HEK293 (cell line): Measurements from ENCODE around the gene APRT.

Source experiments
- ZNF274 ChIP-seq, 2 experiments: fragments of 200-500 bp in 1 of 2; fragments of 450-650 bp in 1 of 2; sonication (Bioruptor generic) in 1 of 2; formaldehyde crosslinking in 1 of 2; IDR thresholded peaks; 2 replicates each; pipeline versions ENCODE4 v1.5.1 to v1.6.1; 2014 to 2016; ENCODE audit warnings: borderline replicate concordance in 1 of 2, inconsistent platforms in 1 of 2, low read length in 1 of 2, missing biosample characterization in 1 of 2, missing genetic modification characterization in 1 of 2
- ZNF792 ChIP-seq: fragments of 450-650 bp; formaldehyde crosslinking; IDR thresholded peaks from 2 replicates; pipeline ENCODE4 v1.5.1; 2016; ENCODE audit warnings: missing biosample characterization, missing genetic modification characterization
- TF ChIP-seq, protein P1 (sequence below): fragments of 450-650 bp; formaldehyde crosslinking; IDR thresholded peaks from 2 replicates; pipeline ENCODE4 v1.5.1; 2016; ENCODE audit warnings: missing biosample characterization, missing genetic modification characterization
- TF ChIP-seq, protein P2 (sequence below): fragments of 450-650 bp; IDR thresholded peaks from 2 replicates; pipeline ENCODE4 v1.5.1; 2018; ENCODE audit warnings: missing biosample characterization, mild to moderate bottlenecking, missing genetic modification characterization

DNA sequence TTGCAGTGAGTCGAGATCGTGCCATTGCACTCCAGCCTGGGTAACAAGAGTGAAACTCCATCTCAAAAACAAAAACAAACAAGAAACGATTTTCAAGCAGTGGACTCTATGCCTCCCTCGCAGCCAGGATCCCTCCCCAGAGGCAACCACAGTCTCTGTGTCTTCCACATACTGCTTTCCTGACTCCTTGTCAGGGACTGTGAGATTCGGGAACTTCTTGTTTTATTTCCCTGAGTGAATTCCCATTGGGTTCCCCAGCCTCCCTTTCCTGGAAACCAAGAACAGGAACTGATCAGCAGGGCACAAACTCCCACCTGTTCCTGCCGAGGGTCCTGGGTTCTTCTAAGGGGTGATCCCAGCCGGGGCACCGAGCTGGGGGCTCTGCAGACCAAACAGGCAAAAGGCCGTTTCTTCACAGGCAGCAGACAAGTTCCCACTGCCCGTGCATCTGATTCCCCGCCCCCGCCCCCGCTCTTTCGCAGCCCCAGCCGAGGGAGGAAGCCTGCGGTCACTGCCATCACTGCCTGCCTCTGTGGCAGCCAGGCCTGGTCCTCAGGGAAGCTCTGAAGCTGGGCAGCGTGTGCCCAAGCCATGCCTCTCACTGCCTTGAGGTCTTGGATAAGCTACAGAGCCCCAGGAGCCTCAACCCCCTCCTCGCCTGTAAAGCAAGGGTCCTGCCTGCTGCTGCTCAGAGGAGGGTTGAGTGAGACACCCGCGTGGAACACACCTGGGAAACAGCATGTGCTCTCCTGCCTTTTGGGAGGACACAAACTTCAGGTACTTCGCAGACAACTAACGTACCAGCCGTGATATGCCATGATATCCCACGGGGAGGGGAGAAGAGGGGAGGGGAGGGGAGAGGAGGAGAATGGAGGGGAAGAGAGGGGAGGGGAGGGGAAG, 21.2 kb downstream of the APRT start:
- TF ChIP-seq ZNF792 (tag by site-specific recombination) (no peak), ZNF274 (IDR thresholded peaks at IDR 0.05; ENCODE audit: low read length) (no peak), ZNF274 (tag by site-specific recombination; IDR thresholded peaks at IDR 0.05; ENCODE audit: borderline replicate concordance) (no peak)
- TF ChIP-seq, protein P1, sequence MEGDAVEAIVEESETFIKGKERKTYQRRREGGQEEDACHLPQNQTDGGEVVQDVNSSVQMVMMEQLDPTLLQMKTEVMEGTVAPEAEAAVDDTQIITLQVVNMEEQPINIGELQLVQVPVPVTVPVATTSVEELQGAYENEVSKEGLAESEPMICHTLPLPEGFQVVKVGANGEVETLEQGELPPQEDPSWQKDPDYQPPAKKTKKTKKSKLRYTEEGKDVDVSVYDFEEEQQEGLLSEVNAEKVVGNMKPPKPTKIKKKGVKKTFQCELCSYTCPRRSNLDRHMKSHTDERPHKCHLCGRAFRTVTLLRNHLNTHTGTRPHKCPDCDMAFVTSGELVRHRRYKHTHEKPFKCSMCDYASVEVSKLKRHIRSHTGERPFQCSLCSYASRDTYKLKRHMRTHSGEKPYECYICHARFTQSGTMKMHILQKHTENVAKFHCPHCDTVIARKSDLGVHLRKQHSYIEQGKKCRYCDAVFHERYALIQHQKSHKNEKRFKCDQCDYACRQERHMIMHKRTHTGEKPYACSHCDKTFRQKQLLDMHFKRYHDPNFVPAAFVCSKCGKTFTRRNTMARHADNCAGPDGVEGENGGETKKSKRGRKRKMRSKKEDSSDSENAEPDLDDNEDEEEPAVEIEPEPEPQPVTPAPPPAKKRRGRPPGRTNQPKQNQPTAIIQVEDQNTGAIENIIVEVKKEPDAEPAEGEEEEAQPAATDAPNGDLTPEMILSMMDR (tag by site-specific recombination) = no peak
- TF ChIP-seq, protein P2, sequence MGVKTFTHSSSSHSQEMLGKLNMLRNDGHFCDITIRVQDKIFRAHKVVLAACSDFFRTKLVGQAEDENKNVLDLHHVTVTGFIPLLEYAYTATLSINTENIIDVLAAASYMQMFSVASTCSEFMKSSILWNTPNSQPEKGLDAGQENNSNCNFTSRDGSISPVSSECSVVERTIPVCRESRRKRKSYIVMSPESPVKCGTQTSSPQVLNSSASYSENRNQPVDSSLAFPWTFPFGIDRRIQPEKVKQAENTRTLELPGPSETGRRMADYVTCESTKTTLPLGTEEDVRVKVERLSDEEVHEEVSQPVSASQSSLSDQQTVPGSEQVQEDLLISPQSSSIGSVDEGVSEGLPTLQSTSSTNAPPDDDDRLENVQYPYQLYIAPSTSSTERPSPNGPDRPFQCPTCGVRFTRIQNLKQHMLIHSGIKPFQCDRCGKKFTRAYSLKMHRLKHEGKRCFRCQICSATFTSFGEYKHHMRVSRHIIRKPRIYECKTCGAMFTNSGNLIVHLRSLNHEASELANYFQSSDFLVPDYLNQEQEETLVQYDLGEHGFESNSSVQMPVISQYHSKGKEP (tag by site-specific recombination) = no peak
